Measurements from ENCODE around the gene SORCS2.

SORCS2 gene

DNA sequence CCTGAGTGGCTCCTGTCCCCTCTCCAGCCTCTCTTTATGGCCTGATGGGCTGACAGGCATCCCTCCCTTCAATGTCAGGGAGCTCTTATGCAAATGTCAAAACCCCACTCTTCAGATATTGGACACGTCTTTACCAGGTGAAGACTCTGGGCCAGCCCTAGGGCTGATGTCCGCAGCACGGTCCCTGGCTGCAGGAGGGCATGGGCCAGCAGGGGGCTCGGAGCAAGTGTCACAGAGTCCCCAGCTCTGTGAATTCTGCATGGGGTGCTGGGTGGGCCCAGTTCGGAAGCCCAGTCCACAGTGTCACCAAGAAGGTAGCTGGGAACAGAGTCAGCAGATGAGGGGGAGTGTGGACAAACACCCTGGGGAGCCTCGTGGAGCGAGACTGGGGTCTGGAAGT is 282.0 kb downstream of the SORCS2 start (continued):
- TF ChIP-seq ZNF555 (tag by site-specific recombination; conservative IDR thresholded peaks at IDR 0.05) (no peak), HOXA7 (CRISPR knock-in tag; IDR thresholded peaks at IDR 0.05; ENCODE audit: borderline replicate concordance) (no peak), ZBTB48 (tag by site-specific recombination; IDR thresholded peaks at IDR 0.05) (no peak), ZNF274 (IDR thresholded peaks at IDR 0.05; ENCODE audit: low read length) (no peak), ZNF274 (tag by site-specific recombination; IDR thresholded peaks at IDR 0.05; ENCODE audit: borderline replicate concordance) (no peak)

DNA sequence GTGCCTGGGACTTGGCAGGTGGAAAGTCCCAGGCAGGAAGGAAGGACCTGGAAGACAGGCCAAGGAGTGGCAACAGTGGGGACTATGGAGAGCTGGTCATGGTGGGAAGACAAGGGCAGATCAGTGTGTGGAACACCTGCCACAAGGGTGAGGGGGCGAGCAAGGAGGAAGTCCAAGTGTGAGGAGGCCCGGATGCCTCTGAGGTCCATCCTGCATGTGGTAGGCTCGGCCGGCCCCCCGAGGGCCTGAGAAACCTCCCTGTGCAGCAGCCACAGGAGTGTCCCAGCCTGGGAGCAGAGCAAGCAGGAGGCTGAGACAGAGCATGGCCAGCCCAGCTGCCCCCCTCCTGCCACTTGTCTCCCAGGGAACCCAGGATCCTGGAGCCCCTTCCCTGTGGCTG is 282.9 kb downstream of the SORCS2 start:
- ChIA-PET POLR2A (no interaction called here), CTCF (no interaction called here)
- Histone ChIP-seq H3K27ac (ENCODE audit: extremely low read depth, low read depth, low read length) (no peak overlapping the region), H3K9me3 (ENCODE audit: control insufficient read depth, insufficient read depth, low read depth, low read length) (no peaks in the 10 kb centered on the region), H3K4me3 (ENCODE audit: low read depth, low read length) (no peak overlapping the region), H3K4me1 (ENCODE audit: control insufficient read depth, insufficient read depth, low read length) (no peaks in the 10 kb centered on the region), H3K36me3 (ENCODE audit: control insufficient read depth in 2 of 2, insufficient read depth in 1 of 2, low read length in 2 of 2) (no peaks in the 10 kb centered on the region)
- TF ChIP-seq ZNF335 (tag by site-specific recombination; conservative IDR thresholded peaks at IDR 0.05), result no peak
- TF ChIP-seq ZNF184 (tag by site-specific recombination; IDR thresholded peaks at IDR 0.05), result no peak
- no peak for TF ChIP-seq ZNF843 (tag by site-specific recombination; IDR thresholded peaks at IDR 0.05)
- TF ChIP-seq ZNF133 (tag by site-specific recombination; IDR thresholded peaks at IDR 0.05), result no peak
- TF ChIP-seq, protein P1, sequence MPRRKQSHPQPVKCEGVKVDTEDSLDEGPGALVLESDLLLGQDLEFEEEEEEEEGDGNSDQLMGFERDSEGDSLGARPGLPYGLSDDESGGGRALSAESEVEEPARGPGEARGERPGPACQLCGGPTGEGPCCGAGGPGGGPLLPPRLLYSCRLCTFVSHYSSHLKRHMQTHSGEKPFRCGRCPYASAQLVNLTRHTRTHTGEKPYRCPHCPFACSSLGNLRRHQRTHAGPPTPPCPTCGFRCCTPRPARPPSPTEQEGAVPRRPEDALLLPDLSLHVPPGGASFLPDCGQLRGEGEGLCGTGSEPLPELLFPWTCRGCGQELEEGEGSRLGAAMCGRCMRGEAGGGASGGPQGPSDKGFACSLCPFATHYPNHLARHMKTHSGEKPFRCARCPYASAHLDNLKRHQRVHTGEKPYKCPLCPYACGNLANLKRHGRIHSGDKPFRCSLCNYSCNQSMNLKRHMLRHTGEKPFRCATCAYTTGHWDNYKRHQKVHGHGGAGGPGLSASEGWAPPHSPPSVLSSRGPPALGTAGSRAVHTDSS (tag by site-specific recombination; IDR thresholded peaks at IDR 0.05), result no peak

DNA sequence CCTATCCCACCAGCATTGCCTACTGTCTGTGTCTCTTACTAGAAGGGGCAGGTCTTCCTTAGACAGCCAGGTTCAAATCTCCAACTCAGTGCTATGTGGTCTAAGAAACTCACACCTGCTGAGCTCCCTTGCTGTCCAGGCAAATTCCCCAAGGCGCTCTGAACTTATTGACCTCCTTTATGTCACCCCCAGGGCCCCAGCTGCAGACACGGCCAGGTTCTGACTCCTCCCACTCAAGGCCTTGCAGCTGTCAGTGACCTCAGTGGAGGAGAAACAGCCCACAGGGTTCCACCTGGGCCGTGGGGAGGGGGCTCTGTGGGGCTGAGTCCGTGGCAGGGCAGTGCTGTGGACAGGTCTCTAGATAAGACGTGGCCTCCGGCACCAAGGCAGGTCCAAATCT is 284.5 kb downstream of the SORCS2 start:
- Histone ChIP-seq H3K4me3 (ENCODE audit: low read depth, low read length) (no peak overlapping the region), H3K9me3 (ENCODE audit: control insufficient read depth, insufficient read depth, low read depth, low read length) (no peaks in the 10 kb centered on the region), H3K4me1 (ENCODE audit: control insufficient read depth, insufficient read depth, low read length) (no peaks in the 10 kb centered on the region), H3K36me3 (ENCODE audit: control insufficient read depth in 2 of 2, insufficient read depth in 1 of 2, low read length in 2 of 2) (no peaks in the 10 kb centered on the region), H3K27ac (ENCODE audit: extremely low read depth, low read depth, low read length) (no peak overlapping the region)
- no peak for TF ChIP-seq ZFP41 (tag by site-specific recombination; IDR thresholded peaks at IDR 0.05; ENCODE audit: borderline replicate concordance)
- no peak for TF ChIP-seq GLI2 (tag by site-specific recombination; IDR thresholded peaks at IDR 0.05; ENCODE audit: borderline replicate concordance, low read depth)
- no peak for TF ChIP-seq ZNF274 (IDR thresholded peaks at IDR 0.05; ENCODE audit: low read length)
- TF ChIP-seq ZNF274 (tag by site-specific recombination; IDR thresholded peaks at IDR 0.05; ENCODE audit: borderline replicate concordance), result no peak
- TF ChIP-seq ZFP3 (tag by site-specific recombination; IDR thresholded peaks at IDR 0.05; ENCODE audit: low read depth), result no peak
- TF ChIP-seq, protein P2, sequence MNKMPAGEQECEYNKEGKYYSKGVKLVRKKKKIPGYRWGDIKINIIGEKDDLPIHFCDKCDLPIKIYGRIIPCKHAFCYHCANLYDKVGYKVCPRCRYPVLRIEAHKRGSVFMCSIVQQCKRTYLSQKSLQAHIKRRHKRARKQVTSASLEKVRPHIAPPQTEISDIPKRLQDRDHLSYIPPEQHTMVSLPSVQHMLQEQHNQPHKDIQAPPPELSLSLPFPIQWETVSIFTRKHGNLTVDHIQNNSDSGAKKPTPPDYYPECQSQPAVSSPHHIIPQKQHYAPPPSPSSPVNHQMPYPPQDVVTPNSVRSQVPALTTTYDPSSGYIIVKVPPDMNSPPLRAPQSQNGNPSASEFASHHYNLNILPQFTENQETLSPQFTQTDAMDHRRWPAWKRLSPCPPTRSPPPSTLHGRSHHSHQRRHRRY (tag by site-specific recombination; IDR thresholded peaks at IDR 0.05), result no peak
- ChIA-PET POLR2A (no interaction called here), CTCF (no interaction called here)

DNA sequence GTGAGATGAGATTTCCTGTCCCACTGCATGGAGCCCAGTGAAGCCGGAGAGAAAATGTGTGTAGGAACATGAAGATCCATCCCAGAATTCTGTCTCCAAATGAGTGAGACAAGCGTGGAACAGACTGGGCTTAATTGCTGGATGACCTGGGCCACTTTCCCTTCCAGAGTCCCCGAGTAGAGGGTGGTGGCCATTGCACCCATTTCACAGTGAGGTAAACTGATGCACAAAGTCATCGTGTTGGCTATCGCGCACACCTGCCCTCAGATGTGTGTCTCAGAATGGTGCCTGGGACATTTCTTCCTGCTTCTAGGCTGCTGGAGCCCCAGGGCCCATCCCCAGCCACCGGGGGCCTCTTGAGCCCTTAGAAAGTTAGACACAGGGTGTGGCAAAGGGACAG is 285.4 kb downstream of the SORCS2 start:
- ChIA-PET CTCF (no interaction called here), POLR2A (no interaction called here)
- H3K9me3 ChIP-seq (ENCODE audit: control insufficient read depth, insufficient read depth, low read depth, low read length), result no peaks in the 10 kb centered on the region
- H3K4me3 ChIP-seq (ENCODE audit: low read depth, low read length), result no peak overlapping the region
- H3K27ac ChIP-seq (ENCODE audit: extremely low read depth, low read depth, low read length), result no peak overlapping the region
- TF ChIP-seq, protein P3, sequence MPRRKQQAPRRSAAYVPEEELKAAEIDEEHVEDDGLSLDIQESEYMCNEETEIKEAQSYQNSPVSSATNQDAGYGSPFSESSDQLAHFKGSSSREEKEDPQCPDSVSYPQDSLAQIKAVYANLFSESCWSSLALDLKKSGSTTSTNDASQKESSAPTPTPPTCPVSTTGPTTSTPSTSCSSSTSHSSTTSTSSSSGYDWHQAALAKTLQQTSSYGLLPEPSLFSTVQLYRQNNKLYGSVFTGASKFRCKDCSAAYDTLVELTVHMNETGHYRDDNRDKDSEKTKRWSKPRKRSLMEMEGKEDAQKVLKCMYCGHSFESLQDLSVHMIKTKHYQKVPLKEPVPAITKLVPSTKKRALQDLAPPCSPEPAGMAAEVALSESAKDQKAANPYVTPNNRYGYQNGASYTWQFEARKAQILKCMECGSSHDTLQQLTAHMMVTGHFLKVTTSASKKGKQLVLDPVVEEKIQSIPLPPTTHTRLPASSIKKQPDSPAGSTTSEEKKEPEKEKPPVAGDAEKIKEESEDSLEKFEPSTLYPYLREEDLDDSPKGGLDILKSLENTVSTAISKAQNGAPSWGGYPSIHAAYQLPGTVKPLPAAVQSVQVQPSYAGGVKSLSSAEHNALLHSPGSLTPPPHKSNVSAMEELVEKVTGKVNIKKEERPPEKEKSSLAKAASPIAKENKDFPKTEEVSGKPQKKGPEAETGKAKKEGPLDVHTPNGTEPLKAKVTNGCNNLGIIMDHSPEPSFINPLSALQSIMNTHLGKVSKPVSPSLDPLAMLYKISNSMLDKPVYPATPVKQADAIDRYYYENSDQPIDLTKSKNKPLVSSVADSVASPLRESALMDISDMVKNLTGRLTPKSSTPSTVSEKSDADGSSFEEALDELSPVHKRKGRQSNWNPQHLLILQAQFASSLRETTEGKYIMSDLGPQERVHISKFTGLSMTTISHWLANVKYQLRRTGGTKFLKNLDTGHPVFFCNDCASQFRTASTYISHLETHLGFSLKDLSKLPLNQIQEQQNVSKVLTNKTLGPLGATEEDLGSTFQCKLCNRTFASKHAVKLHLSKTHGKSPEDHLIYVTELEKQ (tag by site-specific recombination; IDR thresholded peaks at IDR 0.05; ENCODE audit: borderline replicate concordance), result no peak
- TF ChIP-seq, protein P4, sequence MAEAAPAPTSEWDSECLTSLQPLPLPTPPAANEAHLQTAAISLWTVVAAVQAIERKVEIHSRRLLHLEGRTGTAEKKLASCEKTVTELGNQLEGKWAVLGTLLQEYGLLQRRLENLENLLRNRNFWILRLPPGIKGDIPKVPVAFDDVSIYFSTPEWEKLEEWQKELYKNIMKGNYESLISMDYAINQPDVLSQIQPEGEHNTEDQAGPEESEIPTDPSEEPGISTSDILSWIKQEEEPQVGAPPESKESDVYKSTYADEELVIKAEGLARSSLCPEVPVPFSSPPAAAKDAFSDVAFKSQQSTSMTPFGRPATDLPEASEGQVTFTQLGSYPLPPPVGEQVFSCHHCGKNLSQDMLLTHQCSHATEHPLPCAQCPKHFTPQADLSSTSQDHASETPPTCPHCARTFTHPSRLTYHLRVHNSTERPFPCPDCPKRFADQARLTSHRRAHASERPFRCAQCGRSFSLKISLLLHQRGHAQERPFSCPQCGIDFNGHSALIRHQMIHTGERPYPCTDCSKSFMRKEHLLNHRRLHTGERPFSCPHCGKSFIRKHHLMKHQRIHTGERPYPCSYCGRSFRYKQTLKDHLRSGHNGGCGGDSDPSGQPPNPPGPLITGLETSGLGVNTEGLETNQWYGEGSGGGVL (tag by site-specific recombination; IDR thresholded peaks at IDR 0.05), result no peak
- no peak for TF ChIP-seq ZNF155 (tag by site-specific recombination; IDR thresholded peaks at IDR 0.05)
- H3K4me1 ChIP-seq (ENCODE audit: control insufficient read depth, insufficient read depth, low read length), result no peaks in the 10 kb centered on the region
- H3K36me3 ChIP-seq (ENCODE audit: control insufficient read depth in 2 of 2, insufficient read depth in 1 of 2, low read length in 2 of 2), result no peaks in the 10 kb centered on the region

Measured in HEK293 (cell line).